Loucy (cell line): ENCODE data around the gene AADACL4.

Source experiments
- H2AFZ ChIP-seq: fragments of 200-600 bp; sonication (generic); 2 replicates; pipeline ENCODE4 v1.6.0; 2016; ENCODE audit warnings: antibody characterized with exemption, mild to moderate bottlenecking, low read length, moderate library complexity
- H3F3A ChIP-seq: fragments of 200-600 bp; 2 replicates; pipeline ENCODE4 v1.6.0; 2016; ENCODE audit warnings: antibody characterized with exemption, low read depth, mild to moderate bottlenecking
- H3K27me3 ChIP-seq: fragments of 200-600 bp; sonication (generic); 2 replicates; pipeline ENCODE4 v1.6.1; 2014; ENCODE audit warnings: low read length, mild to moderate bottlenecking; ENCODE audit not compliant: insufficient read depth, poor library complexity, severe bottlenecking
- H3K36me3 ChIP-seq: fragments of 200-600 bp; sonication (generic); 2 replicates; pipeline ENCODE4 v1.6.1; 2016; ENCODE audit warnings: low read length; ENCODE audit not compliant: insufficient read depth
- H3K4me1 ChIP-seq: fragments of 200-600 bp; sonication (generic); 2 replicates; pipeline ENCODE4 v1.5.1; 2014; ENCODE audit warnings: low read length, mild to moderate bottlenecking; ENCODE audit not compliant: insufficient read depth, poor library complexity, severe bottlenecking
- H3K4me2 ChIP-seq: fragments of 200-600 bp; sonication (generic); 2 replicates; pipeline ENCODE4 v1.6.0; 2014; ENCODE audit warnings: antibody characterized with exemption, low read length, low read depth, mild to moderate bottlenecking; ENCODE audit not compliant: poor library complexity, severe bottlenecking
- H3K4me3 ChIP-seq: fragments of 200-600 bp; sonication (generic); 2 replicates; pipeline ENCODE4 v1.5.1; 2014; ENCODE audit warnings: low read length, mild to moderate bottlenecking, mixed read lengths; ENCODE audit not compliant: poor library complexity, severe bottlenecking
- H3K79me2 ChIP-seq: fragments of 200-600 bp; sonication (generic); 2 replicates; pipeline ENCODE4 v1.6.1; 2014; ENCODE audit warnings: low read length; ENCODE audit not compliant: insufficient read depth
- H3K9ac ChIP-seq: fragments of 200-600 bp; sonication (generic); 2 replicates; pipeline ENCODE4 v1.6.0; 2014; ENCODE audit warnings: mild to moderate bottlenecking, low read depth, low read length, moderate library complexity; ENCODE audit not compliant: poor library complexity, severe bottlenecking
- H3K9me2 ChIP-seq: fragments of 200-600 bp; sonication (generic); replicated peaks from 2 replicates; pipeline ENCODE4 v1.6.1; 2016; ENCODE audit warnings: low read depth, low read length, mixed read lengths
- H3K9me3 ChIP-seq: fragments of 200-600 bp; sonication (generic); 2 replicates; pipeline ENCODE4 v1.6.1; 2014; ENCODE audit warnings: mild to moderate bottlenecking, antibody characterized with exemption, low read length, low read depth; ENCODE audit not compliant: insufficient read depth
- H4K20me1 ChIP-seq: fragments of 200-600 bp; sonication (generic); 2 replicates; pipeline ENCODE4 v1.6.0; 2014; ENCODE audit warnings: antibody characterized with exemption, low read length, mild to moderate bottlenecking; ENCODE audit not compliant: insufficient read depth, poor library complexity, severe bottlenecking
- EZH2phosphoT487 ChIP-seq: fragments of 200-600 bp; IDR thresholded peaks from 2 replicates; pipeline ENCODE4 v1.6.1; 2018; ENCODE audit warnings: antibody characterized with exemption, mild to moderate bottlenecking, moderate library complexity, borderline replicate concordance
- TF ChIP-seq, protein P1 (sequence below): fragments of 200-600 bp; sonication (generic); conservative IDR thresholded peaks from 2 replicates; pipeline ENCODE4 v1.5.1; 2014; ENCODE audit warnings: mild to moderate bottlenecking, antibody characterized with exemption, low read length

The AADACL4 gene

GRCh38 chr1:12595757-12596006 lies 48.2 kb upstream of the AADACL4 start:
- Histone ChIP-seq H3K9me3 (no peaks in the 10 kb centered on the region), H3K36me3 (no peaks in the 10 kb centered on the region; the same call in 1 of the 2 replicates), H3K9me2 (no peaks in the 10 kb centered on the region), H3K79me2 (no peaks in the 10 kb centered on the region; the same call in 1 of the 2 replicates), H3K27me3 (no peaks in the 10 kb centered on the region), H3K4me1 (no peaks in the 10 kb centered on the region), H3K9ac (no peak overlapping the region), H3F3A (no peaks in the 10 kb centered on the region), H3K4me3 (no peak overlapping the region), H2AFZ (no peak overlapping the region), H4K20me1 (peaks cover 4% of the 10 kb centered on the region), H3K4me2 (no peak overlapping the region)
- TF ChIP-seq, protein P1, sequence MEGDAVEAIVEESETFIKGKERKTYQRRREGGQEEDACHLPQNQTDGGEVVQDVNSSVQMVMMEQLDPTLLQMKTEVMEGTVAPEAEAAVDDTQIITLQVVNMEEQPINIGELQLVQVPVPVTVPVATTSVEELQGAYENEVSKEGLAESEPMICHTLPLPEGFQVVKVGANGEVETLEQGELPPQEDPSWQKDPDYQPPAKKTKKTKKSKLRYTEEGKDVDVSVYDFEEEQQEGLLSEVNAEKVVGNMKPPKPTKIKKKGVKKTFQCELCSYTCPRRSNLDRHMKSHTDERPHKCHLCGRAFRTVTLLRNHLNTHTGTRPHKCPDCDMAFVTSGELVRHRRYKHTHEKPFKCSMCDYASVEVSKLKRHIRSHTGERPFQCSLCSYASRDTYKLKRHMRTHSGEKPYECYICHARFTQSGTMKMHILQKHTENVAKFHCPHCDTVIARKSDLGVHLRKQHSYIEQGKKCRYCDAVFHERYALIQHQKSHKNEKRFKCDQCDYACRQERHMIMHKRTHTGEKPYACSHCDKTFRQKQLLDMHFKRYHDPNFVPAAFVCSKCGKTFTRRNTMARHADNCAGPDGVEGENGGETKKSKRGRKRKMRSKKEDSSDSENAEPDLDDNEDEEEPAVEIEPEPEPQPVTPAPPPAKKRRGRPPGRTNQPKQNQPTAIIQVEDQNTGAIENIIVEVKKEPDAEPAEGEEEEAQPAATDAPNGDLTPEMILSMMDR = no peak
- TF ChIP-seq EZH2phosphoT487 = no peak

DNA sequence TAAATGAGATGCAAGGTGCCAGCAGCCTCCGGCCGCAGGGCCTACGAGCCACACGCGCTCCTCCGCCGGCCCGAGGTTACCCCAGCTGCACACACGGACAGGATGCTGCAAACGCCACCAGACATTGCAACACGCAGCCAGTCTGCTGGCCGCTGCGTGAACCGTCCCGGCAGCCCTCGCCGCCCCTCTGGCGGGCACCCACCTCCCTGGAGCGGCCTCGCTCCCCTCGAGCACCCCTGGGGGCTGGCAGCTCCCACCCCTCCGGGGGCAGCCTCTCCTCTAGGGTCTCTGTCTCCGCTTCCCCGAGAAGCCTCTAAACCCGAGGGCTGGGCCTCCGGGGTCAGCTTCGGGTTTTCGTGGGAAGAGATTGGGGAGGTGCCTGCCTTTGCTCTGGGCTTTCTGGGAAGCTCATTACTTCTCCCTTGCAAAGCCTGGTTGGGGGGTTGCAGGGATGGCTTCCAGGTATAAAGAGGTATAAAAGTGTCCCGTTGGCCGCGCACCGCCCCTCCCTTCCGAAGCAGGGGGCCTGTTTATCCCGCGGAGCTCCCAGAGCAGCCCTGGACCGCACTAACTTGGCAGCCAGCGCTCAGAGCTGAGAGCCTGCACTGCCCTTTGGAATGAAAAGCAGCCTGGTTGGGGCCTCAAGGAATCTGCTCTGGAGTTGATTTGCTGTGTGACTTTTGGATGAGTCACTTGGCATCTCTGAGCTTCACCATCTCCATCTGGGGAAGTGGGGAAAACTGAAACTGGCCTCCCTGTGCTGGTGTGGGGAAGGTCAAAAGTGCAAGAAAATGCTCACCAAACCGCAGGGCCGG lies 47.7 kb upstream of the AADACL4 start:
- Histone ChIP-seq H4K20me1 (peaks cover 7% of the 10 kb centered on the region), H3K4me1 (no peaks in the 10 kb centered on the region), H3K27me3 (no peaks in the 10 kb centered on the region), H3F3A (no peaks in the 10 kb centered on the region), H3K9ac (no peak overlapping the region), H3K4me3 (no peak overlapping the region), H3K36me3 (no peaks in the 10 kb centered on the region; the same call in 1 of the 2 replicates), H2AFZ (no peak overlapping the region), H3K9me3 (no peaks in the 10 kb centered on the region), H3K9me2 (no peaks in the 10 kb centered on the region), H3K4me2 (no peak overlapping the region), H3K79me2 (no peaks in the 10 kb centered on the region; the same call in 1 of the 2 replicates)
- no peak for TF ChIP-seq EZH2phosphoT487
- TF ChIP-seq, protein P1 = no peak

DNA sequence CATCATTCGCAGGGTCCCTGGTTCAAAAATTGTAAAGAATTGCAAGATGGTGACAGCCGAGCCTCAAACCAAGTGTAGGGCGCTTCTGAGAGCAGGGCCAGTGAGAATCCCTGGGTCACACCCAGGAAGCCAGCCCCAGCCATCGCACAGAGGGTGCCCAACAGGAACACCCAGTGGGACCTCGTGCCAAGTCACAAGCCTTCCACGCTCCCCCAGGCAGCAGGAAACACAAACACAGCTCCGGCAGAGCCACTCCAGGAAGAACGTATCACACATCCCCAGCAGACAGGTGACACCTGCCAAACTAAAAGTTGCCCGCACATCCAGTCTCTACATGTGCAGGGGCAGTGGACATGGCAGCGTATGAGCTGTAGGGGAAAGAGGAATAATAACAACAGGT lies 46.1 kb upstream of the AADACL4 start:
- no peaks in the 10 kb centered on the region for H3F3A ChIP-seq
- H3K27me3 ChIP-seq = no peaks in the 10 kb centered on the region
- no peak for TF ChIP-seq EZH2phosphoT487
- TF ChIP-seq, protein P1 = no peak
- H3K36me3 ChIP-seq = no peaks in the 10 kb centered on the region; the same call in 1 of the 2 replicates
- H3K4me1 ChIP-seq = peaks cover 5% of the 10 kb centered on the region
- H4K20me1 ChIP-seq = peaks cover 7% of the 10 kb centered on the region
- H3K9me2 ChIP-seq = no peaks in the 10 kb centered on the region
- no peak overlapping the region for H3K4me3 ChIP-seq
- no peak overlapping the region for H2AFZ ChIP-seq
- no peak overlapping the region for H3K9ac ChIP-seq
- peaks cover 3% of the 10 kb centered on the region; the same call in 1 of the 2 replicates for H3K79me2 ChIP-seq
- no peak overlapping the region for H3K4me2 ChIP-seq
- no peaks in the 10 kb centered on the region for H3K9me3 ChIP-seq
